ENCODE data around the gene UBTD1. TPM values are rescaled to one million over a fixed set of nuclear protein-coding genes. Genes with fewer than 3 reads are reported as not detected.

Gene UBTD1
- total RNA-seq, 6 experiments from 2014 or later = 5.4 to 8.8 (median 7.0) TPM

DNA sequence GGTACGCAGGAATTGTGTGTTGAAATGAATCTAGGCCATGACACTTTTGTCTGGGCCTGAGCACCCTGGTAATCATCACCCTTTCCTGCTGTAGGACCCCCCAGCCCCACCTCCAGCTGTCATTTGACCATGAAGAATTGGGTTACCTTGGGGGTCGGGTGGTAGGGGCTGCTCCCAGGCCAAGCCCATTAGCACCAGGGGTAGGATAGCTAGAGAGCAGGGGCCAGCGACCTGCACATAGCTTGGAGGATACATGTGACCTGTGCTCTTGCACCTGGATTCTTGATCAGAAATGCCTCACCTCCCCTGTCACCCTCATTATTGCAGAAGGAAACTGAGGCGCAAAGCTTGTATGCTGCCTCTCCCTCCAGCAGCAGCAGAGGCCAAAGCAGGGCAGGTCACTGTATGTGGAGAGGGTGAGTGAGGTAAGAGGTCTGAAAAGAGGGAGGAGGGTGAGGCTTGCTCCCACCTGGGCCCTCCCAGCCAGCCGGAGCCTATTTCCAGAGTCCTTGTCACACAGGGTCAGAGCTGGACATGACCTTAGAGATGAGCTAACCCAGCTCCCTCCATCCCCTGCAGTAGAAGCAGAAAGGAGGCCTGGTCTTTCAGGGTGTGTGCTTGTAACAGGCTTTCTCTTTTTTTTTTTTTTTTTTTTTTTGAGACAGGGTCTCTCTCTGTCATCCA, 38.6 kb downstream of the UBTD1 start:
- DNase-seq (no peak), ATAC-seq (no peak)
- no peak overlapping the region for H3K4me3 ChIP-seq
- H3K9me3 ChIP-seq = no peaks in the 10 kb centered on the region
- no peak overlapping the region for H3K27ac ChIP-seq
- H3K4me1 ChIP-seq = no peaks in the 10 kb centered on the region
- no peaks in the 10 kb centered on the region for H3K36me3 ChIP-seq
- H3K27me3 ChIP-seq = no peaks in the 10 kb centered on the region
- intact Hi-C loops (cut with DNase I) = no loop called here
- WGBS (ENCODE audit: insufficient coverage, low coverage, low lambda C conversion rate, missing lambda C conversion rate) = 80% methylated on average over 1 of the region's 5 CpGs
- TF ChIP-seq, protein P1, sequence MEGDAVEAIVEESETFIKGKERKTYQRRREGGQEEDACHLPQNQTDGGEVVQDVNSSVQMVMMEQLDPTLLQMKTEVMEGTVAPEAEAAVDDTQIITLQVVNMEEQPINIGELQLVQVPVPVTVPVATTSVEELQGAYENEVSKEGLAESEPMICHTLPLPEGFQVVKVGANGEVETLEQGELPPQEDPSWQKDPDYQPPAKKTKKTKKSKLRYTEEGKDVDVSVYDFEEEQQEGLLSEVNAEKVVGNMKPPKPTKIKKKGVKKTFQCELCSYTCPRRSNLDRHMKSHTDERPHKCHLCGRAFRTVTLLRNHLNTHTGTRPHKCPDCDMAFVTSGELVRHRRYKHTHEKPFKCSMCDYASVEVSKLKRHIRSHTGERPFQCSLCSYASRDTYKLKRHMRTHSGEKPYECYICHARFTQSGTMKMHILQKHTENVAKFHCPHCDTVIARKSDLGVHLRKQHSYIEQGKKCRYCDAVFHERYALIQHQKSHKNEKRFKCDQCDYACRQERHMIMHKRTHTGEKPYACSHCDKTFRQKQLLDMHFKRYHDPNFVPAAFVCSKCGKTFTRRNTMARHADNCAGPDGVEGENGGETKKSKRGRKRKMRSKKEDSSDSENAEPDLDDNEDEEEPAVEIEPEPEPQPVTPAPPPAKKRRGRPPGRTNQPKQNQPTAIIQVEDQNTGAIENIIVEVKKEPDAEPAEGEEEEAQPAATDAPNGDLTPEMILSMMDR (IDR thresholded peaks at IDR 0.05) = no peak
- no peak for TF ChIP-seq POLR2A (IDR thresholded peaks at IDR 0.05)

DNA sequence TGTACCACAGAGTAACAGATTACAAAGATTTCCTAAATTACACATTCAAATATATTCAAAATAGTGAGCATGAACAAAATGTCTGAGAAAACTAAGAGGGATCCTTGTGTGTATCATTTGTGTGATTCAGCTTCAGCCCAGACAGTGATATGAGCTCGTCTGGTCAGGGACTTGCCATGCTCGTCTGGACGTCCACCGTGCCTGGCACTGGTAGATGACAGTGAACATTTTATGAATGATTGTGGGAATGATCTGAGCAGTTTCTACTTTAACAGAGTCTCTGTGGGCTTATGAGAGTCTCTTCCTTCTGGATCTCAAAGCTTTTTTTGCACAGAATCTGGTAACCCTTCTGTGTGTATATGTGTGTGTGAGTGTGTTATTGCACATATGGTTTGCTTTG, 39.7 kb downstream of the UBTD1 start:
- DNase-seq (no peak), ATAC-seq (no peak)
- Histone ChIP-seq H3K4me1 (no peaks in the 10 kb centered on the region), H3K36me3 (no peaks in the 10 kb centered on the region), H3K27ac (no peak overlapping the region), H3K27me3 (no peaks in the 10 kb centered on the region), H3K4me3 (no peak overlapping the region), H3K9me3 (no peaks in the 10 kb centered on the region)
- no peak for TF ChIP-seq POLR2A (IDR thresholded peaks at IDR 0.05)
- TF ChIP-seq, protein P1 (IDR thresholded peaks at IDR 0.05) = no peak
- intact Hi-C loops (cut with DNase I) = no loop called here
- 100% methylated on average over 4 of the region's 4 CpGs for WGBS (ENCODE audit: insufficient coverage, low coverage, low lambda C conversion rate, missing lambda C conversion rate)

DNA sequence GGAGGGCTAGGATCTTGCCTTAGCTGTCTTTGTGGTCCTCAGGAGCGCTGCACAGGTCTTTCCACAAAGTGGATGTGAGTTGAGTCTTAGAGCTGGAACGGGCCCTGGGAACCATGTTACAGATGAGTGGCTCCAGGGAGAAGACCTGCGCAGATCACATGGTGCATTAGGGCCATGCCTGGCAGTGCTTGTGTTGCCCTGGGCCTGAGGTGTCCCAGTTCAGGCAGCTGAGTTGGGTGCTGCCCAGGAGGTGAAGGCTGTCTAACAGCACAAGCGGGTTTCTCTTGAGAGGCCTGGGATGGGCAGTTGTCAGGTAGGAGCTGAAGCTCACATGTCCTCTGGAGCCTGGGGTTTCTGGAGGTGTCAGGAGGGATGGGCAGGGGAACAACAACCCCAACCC, 40.1 kb downstream of the UBTD1 start:
- intact Hi-C loops (cut with DNase I) = no loop called here
- H3K4me3 ChIP-seq = no peak overlapping the region
- no peaks in the 10 kb centered on the region for H3K27me3 ChIP-seq
- TF ChIP-seq POLR2A (IDR thresholded peaks at IDR 0.05) = no peak
- TF ChIP-seq, protein P1 (IDR thresholded peaks at IDR 0.05) = no peak
- no peak for ATAC-seq
- no peaks in the 10 kb centered on the region for H3K36me3 ChIP-seq
- H3K27ac ChIP-seq = no peak overlapping the region
- DNase-seq = no peak
- no peaks in the 10 kb centered on the region for H3K4me1 ChIP-seq
- H3K9me3 ChIP-seq = no peaks in the 10 kb centered on the region
- WGBS (ENCODE audit: insufficient coverage, low coverage, low lambda C conversion rate, missing lambda C conversion rate) = no CpG with 5 or more reads among the region's 4 CpGs

DNA sequence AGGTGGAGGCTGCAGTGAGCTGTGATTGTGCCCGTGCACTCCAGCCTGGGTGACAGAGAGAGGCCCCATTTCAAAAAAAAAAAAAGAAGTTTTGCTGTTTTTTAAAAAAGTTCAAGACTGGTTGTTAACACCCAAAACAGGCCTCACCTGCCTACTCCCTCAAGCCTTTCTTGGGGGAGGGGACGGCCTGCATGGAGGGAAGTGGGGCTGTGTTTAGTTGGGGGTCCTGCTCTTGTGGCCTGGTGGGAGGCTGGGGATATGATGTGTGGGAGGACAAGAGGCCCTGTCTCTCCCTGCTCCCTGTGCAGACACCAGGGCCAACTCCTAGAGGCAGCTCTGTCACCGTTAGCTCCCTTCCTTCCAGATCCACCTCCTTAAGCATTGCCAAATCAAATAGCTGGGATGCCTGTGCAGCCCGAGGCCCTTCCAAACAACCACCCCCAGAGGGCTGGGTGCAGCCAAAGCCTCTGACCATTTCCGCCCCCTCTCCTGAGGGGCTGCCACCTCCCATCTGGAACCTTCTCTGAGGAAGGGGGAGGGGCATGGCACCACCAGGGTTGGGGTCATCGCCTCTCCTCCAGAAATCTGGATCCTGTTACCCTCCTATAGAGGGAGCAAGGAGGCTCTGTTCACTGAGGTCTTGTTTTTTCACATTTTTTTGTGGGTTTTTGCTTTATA, 40.9 kb downstream of the UBTD1 start:
- no peak overlapping the region for H3K27ac ChIP-seq
- no peak for ATAC-seq

More for the DNA sequence above, 40.9 kb downstream of the UBTD1 start:
- H3K4me1 ChIP-seq = no peaks in the 10 kb centered on the region
- intact Hi-C loops (cut with DNase I) = loop anchor here in 1 of 2 donors (10.0 kb wide), 1 partner anchor 75 kb away; no protein-coding TSS in a partner anchor
- 70% methylated on average over 4 of the region's 6 CpGs for WGBS (ENCODE audit: insufficient coverage, low coverage, low lambda C conversion rate, missing lambda C conversion rate)
- no peak overlapping the region for H3K4me3 ChIP-seq
- no peaks in the 10 kb centered on the region for H3K36me3 ChIP-seq
- H3K27me3 ChIP-seq = no peaks in the 10 kb centered on the region
- no peaks in the 10 kb centered on the region for H3K9me3 ChIP-seq
- TF ChIP-seq POLR2A (IDR thresholded peaks at IDR 0.05) = no peak
- TF ChIP-seq, protein P1 (IDR thresholded peaks at IDR 0.05) = no peak
- DNase-seq = peak in 1 of 3 donors; percentile 29
